Measurements from ENCODE around the gene NUDT3.
"Not testable (repeated sequence)": the region's sequence is repeated elsewhere in the genome, so short reads cannot be mapped to it uniquely, and the experiment has no call there.

Gene NUDT3

DNA sequence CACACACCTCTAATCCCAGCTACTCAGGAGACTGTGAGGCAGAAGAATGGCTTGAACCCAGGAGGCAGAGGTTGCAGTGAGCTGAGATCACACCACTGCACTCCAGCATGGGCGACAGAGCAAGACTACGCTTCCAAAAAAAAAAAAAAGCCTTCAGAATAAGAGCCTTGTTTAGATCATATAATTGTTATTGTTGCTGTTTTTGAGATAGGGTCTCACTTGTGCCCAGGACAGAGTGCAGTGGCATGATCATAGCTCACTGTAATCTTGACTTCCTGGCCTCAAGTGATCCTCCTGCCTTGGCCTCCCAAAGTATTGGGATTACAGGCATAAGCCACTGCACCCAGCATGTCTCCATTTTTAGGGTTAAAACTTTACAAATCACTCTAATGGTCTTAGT lies 68.2 kb downstream of the NUDT3 start:
- not testable (repeated sequence) for DNase-seq (ENCODE audit: low read depth in 4 of 4, low spot score in 1 of 4)

DNA sequence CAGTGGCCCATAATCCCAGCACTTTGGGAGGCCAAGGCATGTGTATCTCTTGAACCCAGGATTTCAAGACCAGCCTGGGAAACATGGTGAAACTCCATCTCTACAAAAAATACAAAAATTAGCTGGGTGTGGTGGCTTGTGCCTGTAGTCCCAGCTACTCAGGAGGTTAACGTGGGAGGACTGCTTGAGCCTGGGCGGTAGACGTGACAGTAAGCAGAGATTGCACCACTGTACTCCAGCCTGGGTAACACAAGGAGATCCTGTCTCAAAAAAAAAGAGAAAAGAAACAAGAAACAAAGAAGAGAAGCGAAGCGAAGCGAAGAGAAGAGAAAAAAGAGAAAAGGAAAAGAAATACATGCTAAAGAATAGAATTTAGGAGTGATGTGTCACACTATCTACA lies 69.2 kb downstream of the NUDT3 start:
- no peak for DNase-seq (ENCODE audit: low read depth in 4 of 4, low spot score in 1 of 4)

DNA sequence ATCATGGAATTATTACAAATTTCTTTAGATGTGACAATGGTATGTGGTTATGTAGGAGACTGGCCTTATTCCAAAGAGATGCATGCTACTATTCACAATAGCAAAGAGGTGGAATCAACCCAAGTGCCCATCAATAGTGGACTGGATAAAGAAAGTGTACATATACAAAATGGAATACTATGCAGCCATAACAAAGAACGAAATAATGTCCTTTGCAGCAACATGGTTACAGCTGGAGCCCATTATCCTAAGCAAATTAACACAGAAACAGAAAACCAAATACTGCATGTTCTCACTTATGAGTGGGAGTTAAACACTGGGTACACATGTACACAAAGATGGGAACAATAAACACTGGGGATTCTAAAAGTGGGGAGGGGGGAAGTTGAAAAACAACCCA lies 69.7 kb downstream of the NUDT3 start:
- DNase-seq (ENCODE audit: low read depth in 4 of 4, low spot score in 1 of 4): no peak

DNA sequence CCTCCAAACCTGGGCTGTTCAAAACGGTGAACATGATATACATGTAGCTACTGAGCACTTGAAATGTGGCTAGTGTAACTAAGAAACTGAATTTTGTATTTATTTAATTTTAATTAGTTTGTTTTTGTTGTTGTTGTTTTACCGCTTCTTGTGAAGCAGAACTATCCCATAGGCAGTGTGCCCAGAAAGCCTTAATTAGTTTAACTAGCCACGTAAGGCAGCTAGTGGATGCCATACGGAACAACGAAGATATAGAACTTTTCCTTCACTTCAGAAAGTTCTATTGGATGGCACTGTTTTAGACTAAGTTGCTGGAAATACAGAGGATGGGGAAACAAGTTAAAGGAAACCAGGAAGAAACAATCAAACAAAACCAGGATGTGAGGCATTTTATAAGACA lies 70.6 kb downstream of the NUDT3 start:
- no peak for DNase-seq (ENCODE audit: low read depth in 4 of 4, low spot score in 1 of 4)

DNA sequence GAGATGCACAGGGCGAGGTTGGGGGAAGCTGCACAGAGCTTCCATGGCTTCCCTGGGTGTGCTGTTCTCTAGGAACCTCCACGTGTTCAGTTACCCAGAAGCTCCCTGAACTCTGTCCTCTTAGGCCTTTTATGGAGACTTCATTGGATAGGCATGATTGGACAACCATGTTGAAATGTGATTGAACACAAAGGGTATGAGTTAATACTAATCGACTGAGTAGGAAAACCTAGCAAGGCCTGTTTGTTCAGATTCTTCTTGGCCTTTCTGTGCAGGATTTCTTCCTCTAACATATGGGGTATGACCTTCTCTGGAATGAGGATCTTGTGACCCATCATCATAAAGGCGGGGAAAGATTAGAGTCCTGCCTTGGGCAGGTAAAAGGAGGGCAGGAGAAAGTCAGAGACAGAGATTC lies 73.0 kb downstream of the NUDT3 start:
- no peak for DNase-seq (ENCODE audit: low read depth in 4 of 4, low spot score in 1 of 4)

DNA sequence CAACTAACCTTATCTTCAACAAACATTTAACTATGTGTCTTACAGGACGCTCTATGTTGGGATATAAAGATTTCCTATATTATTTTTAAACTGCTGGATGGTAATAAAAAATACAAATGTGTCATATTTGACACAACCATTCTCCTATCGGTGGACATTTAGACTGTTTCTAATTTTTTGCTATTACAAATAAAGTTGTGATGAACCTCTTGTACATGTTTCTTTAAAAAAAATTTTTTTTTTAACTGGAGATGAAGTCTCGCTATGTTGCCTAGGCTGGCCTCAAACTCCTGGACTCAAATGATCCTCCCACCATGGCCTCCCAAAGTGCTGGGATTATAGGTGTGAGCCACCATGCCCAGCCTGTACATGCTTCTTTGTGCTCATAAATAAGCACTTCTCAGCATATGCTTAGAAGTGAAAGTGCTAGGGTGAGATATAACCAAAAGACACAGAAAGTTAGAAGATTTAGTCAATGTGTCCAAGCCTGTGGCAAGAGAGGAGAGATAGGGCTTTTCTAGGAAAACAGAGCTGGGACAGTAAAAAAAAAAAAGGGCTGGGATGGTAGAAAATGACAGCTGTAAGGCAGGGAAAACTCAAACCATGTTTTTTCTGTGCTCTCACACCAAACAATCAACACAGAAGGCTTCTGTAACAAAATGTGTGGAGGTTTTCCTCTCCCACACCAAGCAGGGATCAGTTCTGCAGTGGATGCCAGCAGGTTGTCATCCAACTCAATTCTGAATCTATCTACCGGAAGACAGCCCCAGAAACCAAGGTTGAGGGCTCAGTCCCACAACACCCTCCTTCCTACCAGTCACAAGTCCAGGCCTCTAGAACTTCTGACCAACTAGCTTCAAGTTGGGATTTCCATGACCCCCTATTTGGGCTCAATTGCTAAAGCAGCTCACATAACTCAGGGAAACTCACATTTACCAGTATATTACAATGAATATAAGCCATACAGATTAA lies 73.7 kb downstream of the NUDT3 start:
- DNase-seq (ENCODE audit: low read depth in 4 of 4, low spot score in 1 of 4): no peak

DNA sequence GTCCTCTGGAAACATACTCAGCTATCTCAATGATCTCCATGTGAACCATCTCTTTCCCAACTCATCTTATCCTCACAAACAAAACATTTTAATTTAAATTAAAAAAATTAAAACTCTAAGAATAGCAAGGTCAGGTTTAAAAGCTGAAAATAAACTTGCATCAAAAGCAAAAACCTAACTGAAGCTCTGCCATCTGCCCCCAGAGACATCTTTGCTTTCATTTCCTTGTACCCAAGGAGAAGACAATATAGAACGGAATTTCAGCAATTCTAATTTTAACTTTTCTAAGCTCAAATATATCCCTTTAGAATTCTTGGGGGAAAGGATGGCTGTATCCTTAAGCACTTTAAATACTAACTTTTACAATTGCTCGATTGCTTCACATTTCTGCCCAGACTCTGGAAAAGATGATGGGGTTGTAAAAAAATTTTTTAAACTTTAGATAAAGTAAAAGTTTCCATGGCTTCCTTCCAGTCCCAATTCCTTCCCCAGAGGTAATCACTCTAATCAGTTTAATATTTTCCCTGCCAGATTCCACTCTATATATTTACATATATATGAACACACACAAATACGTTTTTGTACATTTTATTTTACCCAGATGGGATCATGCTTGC lies 74.5 kb downstream of the NUDT3 start:
- DNase-seq (ENCODE audit: low read depth in 4 of 4, low spot score in 1 of 4): no peak

DNA sequence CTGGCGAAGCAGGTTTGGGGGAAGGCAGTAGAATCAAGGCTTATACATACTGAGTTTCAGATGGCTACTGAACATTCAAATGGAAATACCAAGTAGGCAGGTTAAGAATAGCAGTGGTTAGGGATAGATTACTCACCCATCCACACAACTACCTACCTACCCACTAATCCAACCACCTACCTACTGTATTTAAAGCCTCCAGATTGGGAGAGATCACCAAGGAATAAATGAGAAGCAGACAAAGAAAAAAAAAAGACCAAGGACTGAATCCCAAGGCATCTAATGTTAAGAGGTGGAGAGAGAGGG lies 75.3 kb downstream of the NUDT3 start:
- DNase-seq (ENCODE audit: low read depth in 4 of 4, low spot score in 1 of 4): no peak

DNA sequence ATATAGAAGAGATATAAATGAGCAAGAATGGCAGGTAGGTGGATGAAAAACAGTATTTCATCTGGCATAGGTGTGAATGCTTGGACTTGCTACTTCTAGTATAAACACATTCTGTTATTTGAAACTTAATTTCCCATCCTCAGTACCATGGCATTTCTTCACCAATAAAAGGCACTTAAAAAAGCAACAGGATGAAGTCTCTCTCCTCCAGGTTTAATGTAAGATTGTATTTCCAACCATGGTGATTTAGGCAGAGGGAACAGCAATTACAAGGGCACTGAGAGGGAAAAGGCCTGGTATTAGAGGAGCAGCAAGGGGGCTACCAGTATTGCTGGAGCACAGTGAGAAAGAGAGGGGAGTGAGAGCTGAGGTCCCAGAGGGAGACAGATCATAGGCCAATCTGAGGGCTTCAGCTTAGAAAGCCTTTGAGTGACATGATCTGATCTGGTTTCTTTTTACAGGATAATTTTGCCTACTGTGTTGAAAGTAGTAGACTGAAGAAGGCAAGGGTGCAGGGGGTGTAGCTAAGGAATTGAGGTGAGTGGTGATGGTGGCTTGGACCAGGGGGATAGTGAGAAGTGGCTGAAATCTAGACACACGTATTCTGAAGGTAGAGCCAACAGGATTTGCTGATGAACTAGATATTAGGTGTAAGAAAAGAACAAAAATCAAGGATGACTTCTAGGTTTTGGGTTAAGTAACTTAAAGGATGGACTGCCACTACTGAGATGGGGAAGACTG lies 75.9 kb downstream of the NUDT3 start:
- DNase-seq (ENCODE audit: low read depth in 4 of 4, low spot score in 1 of 4): no peak

DNA sequence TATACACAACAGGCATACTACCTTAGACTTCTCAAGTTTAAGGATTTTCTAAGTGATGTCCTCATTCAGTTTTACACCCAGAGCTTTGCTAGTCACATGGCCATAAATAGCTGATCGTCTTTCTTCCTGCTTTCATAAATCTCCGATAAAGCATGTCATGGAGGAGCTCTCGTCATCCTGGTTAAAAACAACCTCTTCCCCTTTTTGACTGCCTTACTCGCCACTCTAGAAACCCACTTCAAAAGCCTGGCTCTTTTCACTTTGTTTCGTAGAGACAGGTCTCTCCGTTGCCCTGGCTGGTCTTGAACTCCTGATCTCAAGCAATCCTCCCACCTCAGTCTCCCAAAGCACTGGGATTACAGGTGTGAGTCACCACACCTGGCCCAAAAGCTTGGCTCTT lies 76.7 kb downstream of the NUDT3 start:
- DNase-seq (ENCODE audit: low read depth in 4 of 4, low spot score in 1 of 4): no peak

DNA sequence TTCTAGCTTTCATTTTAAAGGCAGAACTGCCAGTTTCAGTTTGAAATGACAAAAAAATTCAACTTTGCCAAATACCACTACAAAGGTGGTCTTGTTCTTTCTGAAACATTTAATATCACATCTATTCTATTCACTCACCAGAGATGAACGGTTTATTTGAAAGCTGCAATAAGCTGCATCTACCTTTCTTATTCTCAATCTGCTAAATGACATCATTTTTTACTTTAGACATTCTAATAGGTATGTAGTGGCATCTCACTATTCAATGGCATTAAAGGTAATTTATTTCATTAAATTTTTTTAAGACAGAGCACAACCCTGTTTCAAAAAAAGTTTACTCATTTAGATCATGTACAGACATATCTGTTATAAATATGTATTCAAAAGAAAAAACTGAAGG lies 77.2 kb downstream of the NUDT3 start:
- DNase-seq (ENCODE audit: low read depth in 4 of 4, low spot score in 1 of 4): no peak

DNA sequence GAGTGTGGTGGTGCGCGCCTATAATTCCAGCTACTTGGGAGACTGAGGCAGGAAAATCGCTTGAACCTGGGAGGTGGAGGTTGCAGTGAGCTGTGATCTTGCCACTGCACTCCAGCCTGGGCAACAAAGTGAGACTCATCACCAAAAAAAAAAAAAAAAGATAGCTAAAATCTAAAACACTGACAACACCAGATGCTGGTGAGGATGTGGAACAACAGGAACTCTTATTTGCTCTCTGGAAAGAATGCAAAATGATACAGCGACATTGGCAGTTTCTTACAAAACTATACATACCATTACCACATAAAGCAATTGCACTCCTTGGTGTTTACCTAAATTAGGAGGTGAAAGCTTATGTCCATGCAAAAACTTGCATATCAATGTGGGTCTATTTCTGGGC lies 80.2 kb downstream of the NUDT3 start:
- DNase-seq (ENCODE audit: low read depth in 4 of 4, low spot score in 1 of 4): no peak

DNA sequence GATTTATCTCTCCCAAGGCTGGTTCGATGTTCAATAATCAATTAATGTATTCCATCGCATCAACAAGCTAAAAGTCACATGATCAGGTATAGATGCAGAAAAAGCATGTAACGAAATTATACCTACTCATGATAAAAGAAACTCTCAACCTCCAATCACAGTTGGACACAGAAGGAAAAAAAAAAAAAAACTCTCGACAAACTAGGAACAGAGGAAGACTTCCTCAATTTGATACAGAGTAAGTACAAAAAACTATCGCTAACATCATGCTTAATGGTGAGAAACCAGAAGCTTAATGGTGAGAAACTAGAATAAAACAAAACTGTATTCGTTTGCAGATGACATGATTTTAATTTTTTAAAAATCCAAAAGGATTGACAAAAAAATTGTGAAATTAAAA lies 81.7 kb downstream of the NUDT3 start:
- no peak for DNase-seq (ENCODE audit: low read depth in 4 of 4, low spot score in 1 of 4)

DNA sequence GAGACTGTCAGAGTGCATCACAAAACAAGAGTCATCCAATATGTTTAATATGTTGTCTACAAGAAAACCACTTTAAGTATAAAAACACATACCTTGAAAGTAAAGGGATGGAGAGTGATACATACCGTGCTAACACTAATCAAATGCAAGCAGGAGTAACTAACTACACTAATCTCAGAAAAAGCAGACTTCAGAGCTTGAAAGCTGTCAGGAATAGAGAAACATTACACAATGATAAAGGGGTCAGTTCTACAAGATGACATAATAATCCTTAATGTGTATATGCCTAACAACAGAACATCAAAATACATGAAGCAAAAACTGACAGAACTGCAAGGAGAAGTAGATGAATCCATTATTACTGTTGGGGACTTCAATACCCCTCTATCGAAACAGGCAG lies 84.0 kb downstream of the NUDT3 start:
- DNase-seq (ENCODE audit: low read depth in 4 of 4, low spot score in 1 of 4): no peak

DNA sequence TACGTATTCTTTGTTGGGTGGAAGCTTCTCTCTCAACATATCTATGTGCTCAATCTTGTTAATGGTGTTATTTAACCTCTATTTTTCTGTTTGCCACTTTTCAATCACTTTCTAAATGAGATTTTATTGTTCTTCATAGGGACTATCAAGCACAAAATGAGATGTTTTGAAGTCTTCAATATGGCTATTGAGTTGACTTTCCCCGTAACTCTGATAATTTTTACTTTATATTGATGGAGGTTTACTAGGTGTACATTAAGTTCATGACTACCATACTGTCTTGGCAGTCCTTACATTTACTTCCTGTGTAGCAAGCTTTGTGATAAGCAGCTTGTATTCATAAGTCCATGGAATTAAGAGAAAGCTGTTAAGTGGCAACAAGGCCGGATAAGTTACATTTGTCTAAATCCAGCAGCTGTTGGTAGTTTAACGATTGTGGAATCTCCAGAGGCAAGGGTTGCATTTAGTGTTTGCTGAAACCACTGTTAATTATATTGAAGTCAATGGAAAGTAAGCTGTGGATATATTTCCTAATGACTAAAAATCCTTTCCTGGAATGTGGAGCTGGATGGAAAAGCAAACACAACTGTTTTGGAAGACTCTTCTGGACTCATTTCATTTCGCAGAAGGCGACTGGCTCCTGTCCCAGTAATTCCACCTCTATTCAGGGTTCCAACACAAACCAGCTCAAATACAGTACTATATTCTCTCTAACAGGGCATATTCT lies 86.3 kb downstream of the NUDT3 start:
- DNase-seq (ENCODE audit: low read depth in 4 of 4, low spot score in 1 of 4): no peak

DNA sequence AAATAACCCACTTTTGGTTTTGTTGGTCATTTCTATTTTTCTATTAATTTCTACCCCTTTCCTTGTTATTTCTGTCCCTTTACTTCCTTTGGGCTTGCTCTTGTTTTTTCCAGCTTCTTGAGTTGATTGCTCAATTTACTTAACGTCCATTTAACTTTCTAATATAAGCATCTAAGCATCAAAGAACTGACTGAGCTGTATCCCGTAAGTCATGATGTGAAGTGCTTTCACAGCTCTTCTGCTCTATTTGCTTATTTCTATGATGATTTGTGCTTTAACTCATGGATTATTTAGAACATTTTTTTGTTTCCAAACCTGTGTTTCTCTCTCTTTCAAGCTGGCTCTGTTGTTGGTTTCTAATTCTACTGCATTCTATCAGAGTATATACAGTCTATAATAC lies 87.0 kb downstream of the NUDT3 start:
- no peak for DNase-seq (ENCODE audit: low read depth in 4 of 4, low spot score in 1 of 4)

DNA sequence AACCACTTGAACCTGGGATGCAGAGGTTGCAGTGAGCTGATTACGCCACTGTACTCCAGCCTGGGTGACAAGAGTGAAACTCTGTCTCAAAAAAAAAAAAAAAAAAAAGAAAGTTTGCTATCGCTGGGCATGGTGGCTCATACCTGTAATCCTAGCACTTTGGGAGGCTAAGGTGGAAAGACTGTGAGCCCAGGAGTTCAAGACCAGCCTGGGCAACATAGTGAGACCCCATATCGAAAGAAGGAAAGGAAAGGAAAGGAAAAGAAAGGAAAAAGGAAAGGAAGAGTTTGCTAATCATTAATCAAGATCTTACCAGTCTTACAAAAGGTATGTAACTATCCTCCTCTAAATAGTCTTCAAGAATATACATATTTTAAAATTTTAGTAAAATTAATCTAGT lies 88.3 kb downstream of the NUDT3 start:
- DNase-seq (ENCODE audit: low read depth in 4 of 4, low spot score in 1 of 4): no peak

DNA sequence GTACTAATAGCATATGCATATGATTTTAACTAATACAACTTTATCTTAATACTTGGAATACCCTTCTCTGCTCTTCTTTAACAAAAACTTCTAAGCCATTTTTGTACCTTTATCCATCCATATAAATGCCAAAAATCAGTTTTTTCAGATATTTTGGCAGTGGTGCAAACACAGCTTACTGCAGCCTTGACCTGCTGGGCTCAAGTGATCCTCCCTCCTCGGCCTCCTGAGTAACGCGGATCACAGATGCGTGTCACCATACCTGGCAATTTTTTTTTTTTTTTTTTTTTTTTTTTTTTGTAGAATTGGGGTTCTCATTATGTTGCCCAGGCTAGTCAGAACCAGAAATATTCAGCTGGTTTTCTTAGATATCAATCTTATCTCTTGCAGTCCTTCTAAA lies 89.5 kb downstream of the NUDT3 start:
- DNase-seq (ENCODE audit: low read depth in 4 of 4, low spot score in 1 of 4): no peak

DNA sequence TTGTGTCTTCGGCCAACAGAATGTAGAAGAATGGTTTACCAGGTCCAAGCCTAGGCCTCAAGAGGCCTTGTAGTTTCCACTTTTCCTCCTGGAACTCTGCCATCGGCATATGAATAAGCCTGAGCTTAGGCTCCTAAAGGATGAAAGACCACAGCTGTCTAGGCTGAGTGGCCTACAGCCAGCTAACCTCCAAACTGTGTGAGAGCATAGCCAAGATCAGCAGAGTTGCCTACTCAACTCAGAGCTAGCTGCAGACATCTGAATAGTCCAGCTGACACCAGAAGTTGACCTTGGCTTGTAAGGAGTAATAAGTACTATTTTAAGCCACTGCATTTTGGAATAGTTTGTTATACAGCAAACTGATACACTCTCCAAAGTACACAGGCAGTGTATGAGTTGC lies 91.1 kb downstream of the NUDT3 start:
- DNase-seq (ENCODE audit: low read depth in 4 of 4, low spot score in 1 of 4): no peak

DNA sequence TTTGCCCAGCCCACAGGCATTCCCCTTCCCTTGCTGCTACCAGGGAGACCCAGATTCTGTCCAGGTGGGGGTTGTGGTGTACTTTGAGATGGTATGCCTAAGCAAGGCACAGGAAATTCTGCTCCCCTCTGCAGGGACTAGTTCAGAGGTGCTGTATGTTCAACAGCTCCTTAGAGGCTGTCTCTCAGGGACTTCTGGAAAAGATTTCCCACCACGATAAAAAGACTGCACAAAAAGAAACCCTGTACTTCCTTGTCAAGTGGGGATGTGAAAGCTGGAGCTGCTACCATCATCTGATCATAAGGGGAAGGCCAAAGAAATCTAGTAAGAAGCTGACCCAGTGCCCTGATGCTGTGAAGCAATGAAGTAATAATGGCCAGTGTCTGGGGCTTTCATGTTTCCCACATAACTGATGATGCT lies 92.1 kb downstream of the NUDT3 start:
- DNase-seq (ENCODE audit: low read depth in 4 of 4, low spot score in 1 of 4): no peak

DNA sequence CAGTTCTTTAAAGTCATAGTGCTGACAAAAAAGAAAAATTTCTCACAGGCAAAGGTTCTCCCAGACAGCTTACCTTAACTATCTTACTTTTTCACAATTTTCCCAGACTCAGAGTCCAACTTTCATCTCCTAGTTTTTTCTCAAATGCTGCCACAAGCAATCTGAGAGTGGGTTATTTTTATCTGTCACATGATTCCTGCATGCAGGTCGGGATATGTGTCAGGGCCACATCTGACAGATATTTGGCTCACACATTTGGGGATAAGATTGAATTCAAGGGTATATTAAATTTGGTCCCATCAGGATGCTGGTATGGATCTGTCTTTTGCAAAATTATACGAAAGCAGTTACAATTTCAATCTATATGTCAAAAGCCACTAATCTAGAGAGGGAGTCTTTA lies 93.5 kb downstream of the NUDT3 start:
- DNase-seq (ENCODE audit: low read depth in 4 of 4, low spot score in 1 of 4): no peak

DNA sequence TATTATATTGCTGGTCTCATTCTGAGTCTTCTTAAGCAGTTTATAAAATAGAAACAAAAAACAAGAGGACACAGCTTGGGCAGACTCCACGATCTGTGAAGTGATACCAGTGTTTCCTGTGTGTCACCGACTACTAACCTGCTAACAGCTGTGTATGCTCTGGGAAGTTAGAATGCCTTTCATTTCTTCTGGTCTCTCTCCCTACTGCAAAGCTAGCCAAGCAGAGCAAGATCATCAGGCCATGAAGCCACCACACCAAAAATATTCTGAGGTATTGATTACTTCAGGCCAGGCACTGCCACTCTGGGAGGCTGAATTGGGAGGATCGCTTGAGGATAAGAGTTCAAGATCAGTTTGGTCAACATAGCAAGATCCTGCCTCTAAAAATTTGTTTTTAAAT lies 96.7 kb downstream of the NUDT3 start:
- DNase-seq (ENCODE audit: low read depth in 4 of 4, low spot score in 1 of 4): no peak

Measured in stimulated activated CD4-positive, alpha-beta T cell treated with anti-CD3 and anti-CD28 coated beads, Interleukin-1b, Interleukin-23, amount 100 ng/mL, for 24 hours (primary cell).